Immature natural killer cell (primary cell): ENCODE measurements around the gene GGN. TPM values are rescaled to one million over a fixed set of nuclear protein-coding genes. Genes with fewer than 3 reads are reported as not detected.
A peak's percentile ranks its signal among the peaks of the same experiment; 100 is the strongest.
"Not testable (repeated sequence)": the region's sequence is repeated elsewhere in the genome, so short reads cannot be mapped to it uniquely, and the experiment has no call there.

ENCODE experiments used
- DNase-seq, 3 donors: peaks; one replicate each; pipeline ENCODE4 v3.0.0; 2022; ENCODE audit warnings: mixed read lengths in 1 of 3
- H3K27ac Mint-ChIP-seq, 6 donors: one replicate each; pipeline ENCODE4 v1.8.0; 2020; ENCODE audit warnings: mixed read lengths in 6 of 6, mild to moderate bottlenecking in 5 of 6, inconsistent platforms in 4 of 6, moderate library complexity in 3 of 6
- H3K27me3 Mint-ChIP-seq, 3 donors: one replicate each; pipeline ENCODE4 v1.8.0; 2020 to 2021; ENCODE audit warnings: low read depth in 3 of 3, mild to moderate bottlenecking in 3 of 3, mixed read lengths in 3 of 3, moderate library complexity in 3 of 3, inconsistent platforms in 1 of 3
- H3K36me3 Mint-ChIP-seq, 3 donors: one replicate each; pipeline ENCODE4 v1.8.0; 2020; ENCODE audit warnings: mixed read lengths in 3 of 3, inconsistent platforms in 2 of 3, mild to moderate bottlenecking in 2 of 3
- H3K4me1 Mint-ChIP-seq, 2 donors: one replicate each; pipeline ENCODE4 v1.8.0; 2020; ENCODE audit warnings: inconsistent platforms in 2 of 2, mild to moderate bottlenecking in 2 of 2, mixed read lengths in 2 of 2, moderate library complexity in 1 of 2
- H3K4me3 Mint-ChIP-seq, 5 donors: one replicate each; pipeline ENCODE4 v1.8.0; 2020; ENCODE audit warnings: mild to moderate bottlenecking in 5 of 5, mixed read lengths in 5 of 5, inconsistent platforms in 3 of 5, moderate library complexity in 3 of 5
- H3K9me3 Mint-ChIP-seq, 6 donors: one replicate each; pipeline ENCODE4 v1.8.0; 2020; ENCODE audit warnings: mild to moderate bottlenecking in 6 of 6, mixed read lengths in 6 of 6, inconsistent platforms in 4 of 6, moderate library complexity in 3 of 6
- polyA plus RNA-seq, 3 donors: library from polyadenylated mRNA; unstranded; fragments of 300-500 nt; fragmentation: Illumina TruSeq; gene quantifications; one replicate each; pipeline ENCODE4 v1.2.3, GENCODE V29; 2021

The GGN gene
- polyA plus RNA-seq, 3 donors from 2014 or later, result not detected

DNA sequence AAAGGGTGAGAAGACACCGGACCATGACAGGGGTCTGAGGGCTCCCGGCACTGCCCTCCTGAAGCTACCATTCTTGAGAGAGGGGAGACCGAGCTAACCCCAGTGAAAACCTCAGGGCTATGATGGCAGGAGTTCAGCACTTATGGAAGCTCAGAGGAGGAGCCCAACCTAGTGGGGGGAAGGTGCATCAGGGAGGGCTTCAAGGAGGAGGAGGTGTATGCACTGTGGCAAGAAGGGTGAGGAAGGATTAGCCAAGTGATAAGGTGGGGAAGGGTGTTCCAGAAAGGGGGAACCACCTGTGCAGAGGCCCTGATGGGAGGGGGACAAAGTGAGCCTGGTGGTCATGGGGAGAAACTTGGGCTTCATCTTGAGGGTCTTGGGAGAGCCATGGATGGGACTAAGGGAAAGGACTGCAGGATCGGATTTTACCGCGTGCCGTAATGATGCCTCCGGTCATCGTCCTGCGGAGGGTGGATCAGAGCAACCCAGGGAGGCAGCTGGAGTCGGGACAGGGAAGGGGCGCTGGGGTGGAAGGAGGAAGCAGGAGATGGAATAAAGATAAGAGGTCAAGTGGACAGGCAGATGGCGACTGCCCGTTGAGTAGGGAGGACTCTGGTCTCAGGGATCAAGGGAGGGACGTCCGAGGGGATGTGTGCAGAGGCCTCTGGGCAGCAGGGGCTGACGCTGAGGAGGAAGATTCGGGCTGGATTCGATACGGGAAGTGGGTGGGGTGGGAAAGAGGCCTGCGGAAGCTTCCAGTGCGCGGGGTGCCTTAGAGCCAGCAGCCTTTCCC is 26.8 kb downstream of the GGN start:
- peak overlapping the region; percentile 32 to 84 (median 81) for H3K4me3 Mint-ChIP-seq
- H3K9me3 Mint-ChIP-seq, result no peaks in the 10 kb centered on the region
- peaks cover 6 to 13% (median 13%) of the 10 kb centered on the region in 3 donors for H3K27me3 Mint-ChIP-seq
- H3K4me1 Mint-ChIP-seq, result peaks cover 0 to 9% of the 10 kb centered on the region in 2 donors
- no peak for DNase-seq
- no peaks in the 10 kb centered on the region for H3K36me3 Mint-ChIP-seq
- no peak overlapping the region for H3K27ac Mint-ChIP-seq

DNA sequence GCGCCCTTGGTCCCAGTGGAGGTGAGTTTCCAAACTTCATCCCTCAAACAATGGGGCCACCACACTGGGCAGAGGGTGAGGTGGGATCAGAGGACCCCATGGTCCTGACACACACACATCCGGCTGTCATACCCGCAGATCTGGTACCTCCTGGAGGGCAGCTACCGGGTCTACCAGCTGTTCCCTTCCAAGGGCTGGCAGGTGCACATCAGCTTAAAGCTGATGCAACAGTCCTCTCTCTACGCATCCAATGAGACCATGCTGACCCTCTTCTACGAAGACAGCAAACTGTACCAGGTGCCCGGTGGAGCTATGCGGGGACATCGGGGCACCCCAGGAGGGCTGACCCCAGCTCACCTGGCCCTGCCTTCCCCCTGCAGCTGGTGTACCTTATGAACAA is 27.5 kb downstream of the GGN start:
- Mint-ChIP-seq H3K27me3 (peaks cover 6 to 15% (median 13%) of the 10 kb centered on the region in 3 donors), H3K4me1 (peaks cover 0 to 9% of the 10 kb centered on the region in 2 donors), H3K9me3 (no peaks in the 10 kb centered on the region), H3K27ac (no peak overlapping the region), H3K4me3 (peak overlapping the region; percentile 32 to 84 (median 81)), H3K36me3 (no peaks in the 10 kb centered on the region)
- DNase-seq, result no peak

DNA sequence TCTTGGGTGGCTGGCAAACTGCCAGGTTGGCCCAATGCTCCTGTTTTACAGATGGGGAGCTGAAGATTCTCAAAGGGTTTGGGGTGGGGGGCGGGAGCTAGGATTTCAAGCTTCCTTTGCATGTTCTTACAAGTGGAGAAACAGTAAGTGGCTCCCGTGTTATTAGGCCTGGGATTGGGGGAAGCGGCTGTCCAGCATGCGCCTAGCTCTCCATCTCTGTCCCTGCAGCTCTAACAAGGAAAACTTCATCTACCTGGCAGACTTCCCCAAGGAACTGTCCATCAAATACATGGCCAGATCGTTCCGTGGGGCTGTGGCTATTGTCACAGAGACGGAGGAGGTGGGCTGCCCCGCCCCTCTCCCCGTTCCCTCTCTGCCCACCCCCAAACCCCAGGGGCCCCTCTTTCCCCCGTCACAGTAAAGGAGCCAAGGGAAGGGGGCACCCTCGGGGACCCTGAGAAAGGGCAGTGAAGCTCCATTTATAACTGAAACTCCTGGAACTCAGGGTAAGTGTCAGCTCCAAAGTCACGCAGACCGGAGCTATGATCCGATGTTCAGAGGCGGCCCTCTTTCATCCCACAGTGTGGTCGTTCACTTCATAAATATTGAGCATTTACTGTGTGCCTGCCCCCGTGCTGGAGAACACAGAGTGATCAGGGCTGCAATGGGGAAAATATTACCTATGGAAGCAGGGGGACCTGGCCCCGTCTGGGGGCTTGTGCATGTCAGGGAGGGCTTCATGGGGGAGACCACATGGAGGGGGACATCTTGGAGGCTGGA is 28.4 kb downstream of the GGN start:
- Mint-ChIP-seq H3K4me3 (peak overlapping the region in 3 of 5 donors; percentile 36 to 84 (median 57)), H3K4me1 (peaks cover 0 to 9% of the 10 kb centered on the region in 2 donors), H3K27me3 (peaks cover 3 to 15% (median 13%) of the 10 kb centered on the region in 3 donors), H3K9me3 (no peaks in the 10 kb centered on the region), H3K27ac (no peak overlapping the region), H3K36me3 (no peaks in the 10 kb centered on the region)
- DNase-seq, result no peak

DNA sequence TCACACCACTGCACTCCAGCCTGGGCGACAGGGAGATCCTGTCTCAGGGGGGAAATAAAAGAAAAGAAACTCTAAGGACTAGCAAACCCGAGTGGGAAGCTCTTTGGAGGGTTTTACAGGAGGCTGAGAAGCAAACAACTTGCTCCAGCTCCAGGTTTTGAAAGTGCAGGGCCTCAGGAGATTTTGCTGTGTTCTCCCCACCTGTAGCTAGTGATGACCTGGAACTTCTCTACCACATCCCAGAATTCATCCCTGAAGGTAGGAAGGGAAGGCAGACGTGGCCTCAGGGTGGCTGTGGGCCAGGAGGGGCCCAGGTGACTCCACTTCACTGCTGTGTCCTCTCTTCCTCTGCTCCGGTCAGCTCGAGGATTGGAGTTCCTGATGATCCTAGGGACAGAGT is 29.8 kb downstream of the GGN start:
- H3K27me3 Mint-ChIP-seq, result peaks cover 3 to 16% (median 13%) of the 10 kb centered on the region in 3 donors
- peaks cover 0 to 8% of the 10 kb centered on the region in 2 donors for H3K4me1 Mint-ChIP-seq
- no peak for DNase-seq
- H3K4me3 Mint-ChIP-seq, result no peak overlapping the region
- no peaks in the 10 kb centered on the region for H3K9me3 Mint-ChIP-seq
- no peaks in the 10 kb centered on the region for H3K36me3 Mint-ChIP-seq
- no peak overlapping the region for H3K27ac Mint-ChIP-seq

DNA sequence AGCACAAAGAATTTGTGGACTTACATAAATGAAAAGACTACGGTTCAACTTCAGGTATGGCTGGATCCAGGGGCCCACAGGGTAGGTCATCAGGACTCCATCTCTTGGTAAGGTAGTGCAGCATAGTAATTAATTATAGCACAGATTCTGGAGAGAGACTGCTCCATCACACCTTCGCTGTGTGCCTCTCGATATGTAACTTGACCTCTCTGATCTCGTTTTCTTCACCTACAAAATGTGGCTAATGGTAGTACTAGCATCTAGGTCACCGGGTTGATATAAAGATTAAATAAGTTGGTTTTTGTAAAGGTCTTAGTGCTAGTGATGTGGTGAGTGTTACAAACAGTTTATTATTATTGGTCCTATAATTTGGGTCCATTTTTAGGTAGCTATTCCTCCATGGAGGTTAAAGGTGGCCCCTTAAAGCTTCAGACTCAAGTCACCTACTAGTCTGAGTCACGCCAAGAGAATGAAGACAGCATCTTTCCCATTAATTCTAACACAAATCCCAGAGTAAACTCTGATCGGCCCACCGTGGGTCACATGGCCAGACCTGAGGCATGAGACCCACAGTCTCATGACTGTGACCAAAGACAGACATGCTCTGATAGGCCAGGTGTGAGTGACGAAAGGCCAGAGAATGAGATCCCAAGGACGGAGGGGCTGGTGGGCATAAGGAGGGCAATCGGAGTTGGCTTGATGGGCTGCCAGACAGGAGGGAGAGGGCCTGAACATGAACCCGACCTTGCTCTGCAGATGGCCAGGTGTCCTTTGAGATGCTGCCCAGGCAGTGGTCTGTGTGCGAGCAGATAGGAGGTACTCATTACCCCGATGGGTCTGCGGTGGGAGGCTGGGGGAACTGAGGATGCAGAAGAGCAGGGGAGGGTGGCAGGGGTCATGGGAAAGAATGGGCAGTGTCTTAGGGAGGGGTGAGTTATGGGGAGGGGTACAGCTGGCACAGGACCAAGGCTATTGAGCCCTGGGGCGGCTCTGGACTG is 31.8 kb downstream of the GGN start:
- Mint-ChIP-seq H3K27me3 (peaks cover 3 to 12% (median 10%) of the 10 kb centered on the region in 3 donors), H3K4me1 (peaks cover 0 to 4% of the 10 kb centered on the region in 2 donors), H3K36me3 (no peaks in the 10 kb centered on the region), H3K27ac (no peak overlapping the region), H3K9me3 (no peaks in the 10 kb centered on the region), H3K4me3 (no peak overlapping the region)
- no peak for DNase-seq

DNA sequence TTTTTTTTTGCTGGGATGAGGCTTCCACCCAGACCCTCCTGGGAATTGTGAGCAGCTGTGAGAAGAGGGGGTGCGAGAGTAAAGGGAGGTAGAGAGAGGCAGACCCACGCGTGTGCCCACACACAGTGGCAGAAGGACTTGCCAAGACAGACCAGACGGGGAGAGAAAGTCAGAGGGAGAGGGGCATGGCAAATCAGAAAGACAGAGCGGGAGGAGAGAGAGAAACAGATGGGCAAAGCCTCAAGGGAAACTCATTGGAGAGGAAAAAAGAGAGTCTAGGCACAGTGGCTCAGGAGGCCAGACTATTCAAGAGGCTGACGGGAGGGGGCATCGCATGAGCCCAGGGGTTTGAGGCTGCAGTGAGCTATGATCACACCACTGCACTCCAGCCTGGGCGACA is 35.2 kb downstream of the GGN start:
- DNase-seq, result no peak
- Mint-ChIP-seq H3K36me3 (no peaks in the 10 kb centered on the region), H3K4me3 (no peak overlapping the region), H3K4me1 (no peaks in the 10 kb centered on the region), H3K9me3 (no peaks in the 10 kb centered on the region), H3K27me3 (peaks cover 0 to 3% (median 0%) of the 10 kb centered on the region in 3 donors), H3K27ac (no peak overlapping the region)

DNA sequence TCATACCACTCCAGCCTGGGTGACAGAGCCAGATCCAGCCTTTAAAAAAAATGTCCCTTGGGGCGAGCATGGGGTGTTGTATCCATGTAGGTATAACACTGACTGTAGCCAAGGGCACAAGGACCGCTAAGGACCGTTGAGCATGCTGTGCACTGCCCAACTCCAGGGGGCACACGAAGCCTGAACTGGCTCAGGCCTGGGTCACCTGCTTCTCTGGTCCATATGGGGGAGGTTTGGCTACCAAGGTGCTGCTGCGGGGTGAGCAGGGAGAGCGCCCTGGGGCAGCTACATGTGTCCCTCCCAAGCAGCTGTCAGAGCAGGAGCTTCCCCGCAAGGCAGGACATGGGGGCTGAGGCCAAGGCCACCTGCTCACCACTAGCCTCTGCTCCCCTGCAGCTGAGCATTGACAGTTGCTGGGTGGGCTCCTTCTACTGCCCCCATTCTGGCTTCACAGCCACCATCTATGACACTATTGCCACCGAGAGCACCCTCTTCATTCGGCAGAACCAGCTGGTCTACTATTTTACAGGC is 35.9 kb downstream of the GGN start:
- Mint-ChIP-seq H3K27ac (no peak overlapping the region), H3K4me1 (no peaks in the 10 kb centered on the region), H3K27me3 (peaks cover 0 to 3% (median 0%) of the 10 kb centered on the region in 3 donors), H3K36me3 (no peaks in the 10 kb centered on the region), H3K9me3 (no peaks in the 10 kb centered on the region), H3K4me3 (no peak overlapping the region)
- DNase-seq, result no peak

DNA sequence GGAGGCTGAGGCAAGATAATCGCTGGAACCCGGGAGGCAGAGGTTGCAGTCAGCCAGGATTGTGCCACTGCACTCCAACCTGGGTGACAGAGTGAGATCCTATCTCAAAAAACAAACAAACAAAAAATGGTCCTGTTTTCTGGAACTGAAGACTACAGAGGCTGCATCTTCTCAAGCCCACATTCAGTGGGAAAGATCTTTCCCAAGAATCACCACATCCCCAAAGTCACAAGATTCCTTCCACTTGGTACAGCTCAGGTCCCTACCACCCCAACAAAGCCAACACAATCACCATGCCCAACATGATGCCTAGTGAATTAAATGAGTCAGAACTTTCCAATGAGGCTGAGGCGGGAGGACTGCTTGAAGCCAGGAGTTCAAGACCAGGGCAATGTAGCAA is 37.0 kb downstream of the GGN start:
- H3K27me3 Mint-ChIP-seq, result peaks cover 0 to 3% (median 0%) of the 10 kb centered on the region in 3 donors
- peaks cover 0 to 5% (median 0%) of the 10 kb centered on the region in 3 donors for H3K36me3 Mint-ChIP-seq
- no peak for DNase-seq
- no peak overlapping the region for H3K27ac Mint-ChIP-seq
- H3K9me3 Mint-ChIP-seq, result no peaks in the 10 kb centered on the region
- no peak overlapping the region for H3K4me3 Mint-ChIP-seq
- no peaks in the 10 kb centered on the region for H3K4me1 Mint-ChIP-seq

DNA sequence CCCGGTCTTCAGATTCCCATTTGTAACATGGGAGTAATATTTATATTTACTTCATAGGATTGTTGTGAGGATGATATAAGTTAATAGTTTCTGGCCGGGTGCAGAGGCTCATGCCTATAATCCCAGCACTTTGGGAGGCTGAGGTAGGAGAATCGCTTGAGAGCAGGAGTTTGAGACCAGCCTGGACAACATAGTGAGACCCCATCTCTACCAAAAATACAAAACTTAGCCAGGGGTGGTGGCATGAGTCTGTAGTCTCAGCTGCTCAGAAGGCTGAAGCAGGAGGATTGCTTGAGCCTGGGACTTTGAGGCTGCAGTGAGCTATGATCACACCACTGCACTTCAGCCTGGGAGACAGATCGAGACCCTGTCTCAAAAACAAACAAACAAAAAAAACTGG is 41.0 kb downstream of the GGN start:
- H3K36me3 Mint-ChIP-seq, result peaks cover 0 to 7% (median 0%) of the 10 kb centered on the region in 3 donors
- no peaks in the 10 kb centered on the region for H3K27me3 Mint-ChIP-seq
- H3K27ac Mint-ChIP-seq, result no peak overlapping the region
- H3K4me3 Mint-ChIP-seq, result no peak overlapping the region
- H3K9me3 Mint-ChIP-seq, result no peaks in the 10 kb centered on the region
- DNase-seq, result no peak
- no peaks in the 10 kb centered on the region for H3K4me1 Mint-ChIP-seq

DNA sequence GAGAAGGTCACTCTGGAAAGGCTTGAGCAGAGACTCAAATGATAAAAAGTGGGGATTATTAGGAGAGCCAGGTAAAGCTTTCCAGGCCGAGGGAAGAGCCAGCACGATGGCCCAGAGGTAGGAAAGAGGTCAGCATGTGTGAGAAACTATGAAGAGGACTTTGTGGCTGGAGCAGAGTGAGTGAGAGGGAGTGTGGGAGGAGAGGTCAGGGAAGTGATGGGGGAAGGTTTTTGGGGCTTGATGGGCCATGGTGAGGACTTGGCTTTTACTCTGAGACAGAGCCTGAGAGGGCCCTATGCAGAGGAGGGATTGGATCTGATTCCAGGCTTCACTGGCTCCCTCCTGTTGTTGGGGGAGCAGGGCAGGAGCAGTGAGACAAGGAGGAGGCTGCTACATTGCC is 46.9 kb downstream of the GGN start:
- H3K27me3 Mint-ChIP-seq, result peaks cover 0 to 2% (median 2%) of the 10 kb centered on the region in 3 donors
- no peak for DNase-seq
- H3K36me3 Mint-ChIP-seq, result peaks cover 0 to 5% (median 0%) of the 10 kb centered on the region in 3 donors
- H3K4me1 Mint-ChIP-seq, result peaks cover 15 to 17% of the 10 kb centered on the region in 2 donors
- H3K27ac Mint-ChIP-seq, result peak overlapping the region in 1 of 6 donors; percentile 18
- H3K9me3 Mint-ChIP-seq, result no peaks in the 10 kb centered on the region
- no peak overlapping the region for H3K4me3 Mint-ChIP-seq

DNA sequence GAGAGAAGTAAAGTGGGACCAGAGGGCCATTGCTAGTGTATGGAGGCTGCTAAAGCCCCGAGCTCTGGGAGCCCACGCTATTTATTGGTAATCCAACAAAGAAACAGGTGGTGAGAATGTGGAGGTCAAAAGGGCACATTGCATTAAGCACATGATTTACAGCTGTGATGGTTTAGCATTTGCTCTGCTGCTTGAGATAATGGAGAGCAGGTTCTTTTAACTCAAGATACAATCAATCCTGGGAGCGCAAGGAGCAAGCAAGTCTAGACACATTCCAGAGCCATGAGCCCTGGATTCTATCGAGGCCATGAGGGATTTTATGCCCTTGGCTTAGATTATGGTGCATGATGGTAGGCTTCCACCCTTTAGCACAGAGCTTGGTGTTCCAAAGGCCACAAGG is 48.8 kb downstream of the GGN start:
- H3K36me3 Mint-ChIP-seq, H3K27me3 Mint-ChIP-seq, H3K9me3 Mint-ChIP-seq, DNase-seq: not testable (repeated sequence)
- H3K4me1 Mint-ChIP-seq, result peaks cover 15 to 19% of the 10 kb centered on the region in 2 donors
- H3K4me3 Mint-ChIP-seq, result peak overlapping the region in 1 of 5 donors; percentile 46
- H3K27ac Mint-ChIP-seq, result peak overlapping the region in 1 of 6 donors; percentile 15

DNA sequence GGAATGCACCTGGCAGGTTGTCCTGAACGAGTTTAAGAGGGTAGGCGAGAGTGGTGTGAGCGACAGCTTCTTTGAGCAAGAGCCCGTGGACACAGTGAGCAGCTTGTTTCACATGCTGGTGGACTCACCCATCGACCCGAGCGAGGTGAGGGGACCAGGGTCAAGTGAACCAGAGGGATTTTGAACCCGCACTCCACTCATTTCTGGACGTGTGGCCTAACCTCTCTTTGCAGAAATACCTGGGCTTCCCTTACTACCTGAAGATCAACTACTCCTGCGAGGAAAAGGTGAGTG is 50.5 kb downstream of the GGN start:
- Mint-ChIP-seq H3K27ac (peak overlapping the region in 4 of 6 donors; percentile 96 to 99 (median 98)), H3K9me3 (no peaks in the 10 kb centered on the region), H3K36me3 (peaks cover 0 to 3% (median 0%) of the 10 kb centered on the region in 3 donors), H3K27me3 (peaks cover 2 to 5% (median 2%) of the 10 kb centered on the region in 3 donors), H3K4me1 (peaks cover 15 to 19% of the 10 kb centered on the region in 2 donors), H3K4me3 (peak overlapping the region; percentile 90 to 97 (median 96))
- DNase-seq, result no peak
